Stimulated activated CD8-positive, alpha-beta memory T cell treated with anti-CD3 and anti-CD28 coated beads, Interleukin-4, amount 100 ng/mL, for 24 hours (primary cell): ENCODE results near the gene ADORA2A.
A peak's percentile ranks its signal among the peaks of the same experiment; 100 is the strongest.

ENCODE experiments used
- DNase-seq: peaks from one replicate; pipeline ENCODE4 v3.0.0-alpha.2; 2020; ENCODE audit warnings: low read depth

ADORA2A gene

GRCh38 chr22:24418786-24419474 lies 8.5 kb upstream of the ADORA2A start:
- DNase-seq = no peak

- DNase-seq = no peak
Measured at GRCh38 chr22:24419475-24419850, 7.9 kb upstream of the ADORA2A start.

GRCh38 chr22:24420072-24420976 lies 7.1 kb upstream of the ADORA2A start:
- no peak for DNase-seq

- DNase-seq = no peak
Measured at GRCh38 chr22:24420977-24421343, 6.4 kb upstream of the ADORA2A start.

GRCh38 chr22:24421428-24421931 lies 5.9 kb upstream of the ADORA2A start:
- DNase-seq = no peak

- DNase-seq = no peak
Measured at GRCh38 chr22:24422102-24422665, 5.2 kb upstream of the ADORA2A start.

- DNase-seq = peak; percentile 56
Measured at GRCh38 chr22:24423519-24424000, 3.8 kb upstream of the ADORA2A start.

- DNase-seq = no peak
Measured at GRCh38 chr22:24424001-24424900, 3.1 kb upstream of the ADORA2A start.

GRCh38 chr22:24424901-24425775 lies 2.3 kb upstream of the ADORA2A start:
- no peak for DNase-seq

- no peak for DNase-seq
Measured at GRCh38 chr22:24426436-24426835, 963 bp upstream of the ADORA2A start.

- DNase-seq = no peak
Measured at GRCh38 chr22:24426851-24427499, 424 bp upstream of the ADORA2A start.

- DNase-seq = no peak
Measured at GRCh38 chr22:24428751-24429410, 1.5 kb downstream of the ADORA2A start.

GRCh38 chr22:24429411-24430365 lies 2.3 kb downstream of the ADORA2A start:
- DNase-seq = peak; percentile 60

GRCh38 chr22:24430431-24431308 lies 3.3 kb downstream of the ADORA2A start:
- no peak for DNase-seq

GRCh38 chr22:24431309-24432034 lies 4.1 kb downstream of the ADORA2A start:
- no peak for DNase-seq

- no peak for DNase-seq
Measured at GRCh38 chr22:24432059-24432853, 4.9 kb downstream of the ADORA2A start.
